ENCODE measurements around the gene MED22.
"Not testable (repeated sequence)": the region's sequence is repeated elsewhere in the genome, so short reads cannot be mapped to it uniquely, and the experiment has no call there.

MED22 gene

DNA sequence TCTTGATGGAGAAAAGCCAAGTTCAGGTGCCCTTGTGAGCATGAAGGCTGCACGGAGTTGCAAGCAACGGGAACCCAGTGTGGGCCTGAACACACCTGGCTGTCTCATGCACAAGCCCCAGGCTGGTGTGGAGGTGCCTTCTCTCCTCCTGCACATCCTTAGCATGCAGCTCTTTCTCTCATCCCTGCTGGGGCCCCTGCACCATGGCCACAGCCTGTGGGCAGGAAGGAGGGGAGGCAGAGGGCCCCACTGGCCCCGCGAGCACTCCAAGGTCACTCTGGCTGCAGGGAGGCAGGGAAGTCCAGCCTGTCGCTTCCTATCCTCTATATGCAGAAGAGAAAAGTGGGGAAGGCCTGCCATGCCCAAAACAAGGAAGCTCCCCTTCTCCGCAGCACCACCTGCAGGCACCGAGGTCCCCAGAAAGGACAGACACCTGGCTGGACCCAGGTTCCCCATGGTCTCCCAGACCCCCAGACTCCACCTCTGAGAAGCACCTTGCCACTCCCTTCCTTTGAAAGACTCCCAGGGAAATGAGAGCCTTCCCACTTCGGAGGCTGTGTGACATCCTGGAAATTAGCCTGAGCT is 46.8 kb upstream of the MED22 start:
- Histone ChIP-seq H2AFZ (ENCODE audit: low read length) (no peak overlapping the region), H3K9ac (ENCODE audit: low read length) (no peak overlapping the region), H4K20me1 (ENCODE audit: insufficient read depth, low read length) (no peaks in the 10 kb centered on the region), H3K79me2 (ENCODE audit: low read length) (no peaks in the 10 kb centered on the region), H3K36me3 (replicated peaks; ENCODE audit: insufficient read depth, low read length) (no peaks in the 10 kb centered on the region), H3K9me3 (replicated peaks; ENCODE audit: insufficient read depth, low read length) (no peaks in the 10 kb centered on the region), H3K4me3 (ENCODE audit: low read length) (no peak overlapping the region), H3K4me2 (ENCODE audit: low read depth, low read length) (no peak overlapping the region), H3K27me3 (replicated peaks; ENCODE audit: insufficient read depth, low read length) (peaks cover 58% of the 10 kb centered on the region), H3F3A (ENCODE audit: insufficient read depth, low read length) (no peaks in the 10 kb centered on the region), H3K9me2 (replicated peaks; ENCODE audit: insufficient read depth, low read length) (no peaks in the 10 kb centered on the region), H3K27ac (ENCODE audit: low read length) (no peak overlapping the region), H3K4me1 (ENCODE audit: low read length) (no peaks in the 10 kb centered on the region)
- TF ChIP-seq EZH2phosphoT487 (IDR thresholded peaks at IDR 0.05; ENCODE audit: low read length) (no peak), EZH2 (optimal IDR thresholded peaks at IDR 0.05; ENCODE audit: low read depth, low read length) (no peak)
- TF ChIP-seq, protein P1, sequence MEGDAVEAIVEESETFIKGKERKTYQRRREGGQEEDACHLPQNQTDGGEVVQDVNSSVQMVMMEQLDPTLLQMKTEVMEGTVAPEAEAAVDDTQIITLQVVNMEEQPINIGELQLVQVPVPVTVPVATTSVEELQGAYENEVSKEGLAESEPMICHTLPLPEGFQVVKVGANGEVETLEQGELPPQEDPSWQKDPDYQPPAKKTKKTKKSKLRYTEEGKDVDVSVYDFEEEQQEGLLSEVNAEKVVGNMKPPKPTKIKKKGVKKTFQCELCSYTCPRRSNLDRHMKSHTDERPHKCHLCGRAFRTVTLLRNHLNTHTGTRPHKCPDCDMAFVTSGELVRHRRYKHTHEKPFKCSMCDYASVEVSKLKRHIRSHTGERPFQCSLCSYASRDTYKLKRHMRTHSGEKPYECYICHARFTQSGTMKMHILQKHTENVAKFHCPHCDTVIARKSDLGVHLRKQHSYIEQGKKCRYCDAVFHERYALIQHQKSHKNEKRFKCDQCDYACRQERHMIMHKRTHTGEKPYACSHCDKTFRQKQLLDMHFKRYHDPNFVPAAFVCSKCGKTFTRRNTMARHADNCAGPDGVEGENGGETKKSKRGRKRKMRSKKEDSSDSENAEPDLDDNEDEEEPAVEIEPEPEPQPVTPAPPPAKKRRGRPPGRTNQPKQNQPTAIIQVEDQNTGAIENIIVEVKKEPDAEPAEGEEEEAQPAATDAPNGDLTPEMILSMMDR (IDR thresholded peaks at IDR 0.05; ENCODE audit: low read length), result no peak
- DNase-seq, result no peak

DNA sequence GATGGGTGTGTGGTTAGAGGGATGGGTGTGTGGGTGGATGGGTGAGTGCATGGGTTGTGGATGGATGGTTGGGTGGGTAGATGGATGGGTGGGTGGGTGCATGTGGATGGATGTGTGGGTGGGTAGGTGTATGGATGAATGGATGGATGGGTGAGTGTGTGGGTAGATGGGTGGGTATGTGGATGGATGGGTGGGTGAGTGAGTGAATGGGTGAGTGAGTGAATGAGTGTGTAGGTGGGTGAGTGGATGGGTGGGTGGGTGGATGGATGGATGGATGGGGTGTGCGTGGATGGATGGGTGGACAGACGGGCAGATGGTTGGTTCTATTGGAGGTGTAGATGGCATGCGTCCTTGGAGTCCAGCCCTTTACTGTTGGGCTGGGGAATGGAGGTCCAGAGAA is 45.5 kb upstream of the MED22 start:
- no peak for DNase-seq
- TF ChIP-seq EZH2phosphoT487 (IDR thresholded peaks at IDR 0.05; ENCODE audit: low read length), result no peak
- TF ChIP-seq, protein P1 (IDR thresholded peaks at IDR 0.05; ENCODE audit: low read length), result no peak
- no peak for TF ChIP-seq EZH2 (optimal IDR thresholded peaks at IDR 0.05; ENCODE audit: low read depth, low read length)
- H3K36me3 ChIP-seq (replicated peaks; ENCODE audit: insufficient read depth, low read length), result no peaks in the 10 kb centered on the region
- H3K9ac ChIP-seq (ENCODE audit: low read length), result no peak overlapping the region
- H4K20me1 ChIP-seq (ENCODE audit: insufficient read depth, low read length), result no peaks in the 10 kb centered on the region
- no peaks in the 10 kb centered on the region for H3K4me1 ChIP-seq (ENCODE audit: low read length)
- H3K27ac ChIP-seq (ENCODE audit: low read length), result no peak overlapping the region
- H3F3A ChIP-seq (ENCODE audit: insufficient read depth, low read length), result no peaks in the 10 kb centered on the region
- H2AFZ ChIP-seq (ENCODE audit: low read length), result no peak overlapping the region
- H3K79me2 ChIP-seq (ENCODE audit: low read length), result no peaks in the 10 kb centered on the region
- no peaks in the 10 kb centered on the region for H3K9me3 ChIP-seq (replicated peaks; ENCODE audit: insufficient read depth, low read length)
- no peaks in the 10 kb centered on the region for H3K9me2 ChIP-seq (replicated peaks; ENCODE audit: insufficient read depth, low read length)
- H3K27me3 ChIP-seq (replicated peaks; ENCODE audit: insufficient read depth, low read length), result peaks cover 67% of the 10 kb centered on the region
- H3K4me2 ChIP-seq (ENCODE audit: low read depth, low read length), result no peak overlapping the region
- H3K4me3 ChIP-seq (ENCODE audit: low read length), result no peak overlapping the region

DNA sequence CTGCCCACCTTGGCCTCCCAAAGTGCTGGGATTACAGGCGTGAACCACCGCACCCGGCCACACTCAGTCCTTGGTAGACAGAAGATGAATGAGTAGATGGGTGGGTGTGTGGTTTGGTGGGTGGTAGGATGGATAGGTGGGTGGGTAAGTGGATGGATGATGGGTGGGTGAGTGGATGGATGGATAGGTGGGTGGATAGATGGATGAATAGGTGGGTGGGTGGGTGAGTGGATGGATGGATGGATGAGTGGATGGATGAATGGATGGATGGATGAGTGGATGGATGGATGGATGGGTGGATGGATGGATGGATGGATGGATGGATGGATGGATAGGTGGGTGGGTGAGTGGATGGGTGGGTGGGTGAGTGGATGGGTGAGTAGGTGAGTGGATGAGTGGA is 44.4 kb upstream of the MED22 start:
- not testable (repeated sequence) for H4K20me1 ChIP-seq (ENCODE audit: insufficient read depth, low read length); H3K4me2 ChIP-seq (ENCODE audit: low read depth, low read length); H3K4me1 ChIP-seq (ENCODE audit: low read length); H3K4me3 ChIP-seq (ENCODE audit: low read length); H3K27ac ChIP-seq (ENCODE audit: low read length); H3K36me3 ChIP-seq (replicated peaks; ENCODE audit: insufficient read depth, low read length); H3K9me2 ChIP-seq (replicated peaks; ENCODE audit: insufficient read depth, low read length); DNase-seq; H3K9ac ChIP-seq (ENCODE audit: low read length); H3K79me2 ChIP-seq (ENCODE audit: low read length); H2AFZ ChIP-seq (ENCODE audit: low read length); H3K9me3 ChIP-seq (replicated peaks; ENCODE audit: insufficient read depth, low read length); H3F3A ChIP-seq (ENCODE audit: insufficient read depth, low read length)
- H3K27me3 ChIP-seq (replicated peaks; ENCODE audit: insufficient read depth, low read length), result peaks cover 68% of the 10 kb centered on the region

DNA sequence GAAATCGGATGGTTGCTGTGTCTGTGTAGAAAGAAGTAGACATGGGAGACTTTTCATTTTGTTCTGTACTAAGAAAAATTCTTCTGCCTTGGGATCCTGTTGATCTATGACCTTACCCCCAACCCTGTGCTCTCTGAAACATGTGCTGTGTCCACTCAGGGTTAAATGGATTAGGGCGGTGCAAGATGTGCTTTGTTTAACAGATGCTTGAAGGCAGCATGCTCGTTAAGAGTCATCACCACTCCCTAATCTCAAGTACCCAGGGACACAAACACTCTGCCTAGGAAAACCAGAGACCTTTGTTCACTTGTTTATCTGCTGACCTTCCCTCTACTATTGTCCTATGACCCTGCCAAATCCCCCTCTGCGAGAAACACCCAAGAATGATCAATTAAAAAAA is 43.5 kb upstream of the MED22 start:
- not testable (repeated sequence) for H4K20me1 ChIP-seq (ENCODE audit: insufficient read depth, low read length); H3K9ac ChIP-seq (ENCODE audit: low read length); H3K4me3 ChIP-seq (ENCODE audit: low read length); H2AFZ ChIP-seq (ENCODE audit: low read length); H3K9me3 ChIP-seq (replicated peaks; ENCODE audit: insufficient read depth, low read length); H3K4me2 ChIP-seq (ENCODE audit: low read depth, low read length); H3K79me2 ChIP-seq (ENCODE audit: low read length); DNase-seq; H3F3A ChIP-seq (ENCODE audit: insufficient read depth, low read length); H3K27ac ChIP-seq (ENCODE audit: low read length); H3K9me2 ChIP-seq (replicated peaks; ENCODE audit: insufficient read depth, low read length); H3K4me1 ChIP-seq (ENCODE audit: low read length); H3K36me3 ChIP-seq (replicated peaks; ENCODE audit: insufficient read depth, low read length)
- peaks cover 68% of the 10 kb centered on the region for H3K27me3 ChIP-seq (replicated peaks; ENCODE audit: insufficient read depth, low read length)
